Fibroblast of skin of left quadriceps (primary cell): Measurements from ENCODE around the gene UBL4B.
"Not testable (repeated sequence)": the region's sequence is repeated elsewhere in the genome, so short reads cannot be mapped to it uniquely, and the experiment has no call there.

Source experiments
- DNase-seq, 2 experiments: peaks; one replicate each; pipeline ENCODE4 v3.0.0-alpha.2; 2013; ENCODE audit warnings: low read depth in 2 of 2

Gene UBL4B

GRCh38 chr1:110112143-110112542 lies at the start of gene UBL4B:
Gene UBL4B (plus strand): TSS chr1:110112443. CDS start chr1:110112535, 92 bp downstream.
- DNase-seq: no peak

- DNase-seq: no peak
These were observed 49.6 kb upstream of the UBL4B start for GRCh38 chr1:110062612-110063011.

GRCh38 chr1:110063781-110064180 lies 48.5 kb upstream of the UBL4B start:
- DNase-seq: no peak

GRCh38 chr1:110064576-110065337 lies 47.5 kb upstream of the UBL4B start:
- DNase-seq: no peak

- DNase-seq: no peak
These were observed 46.4 kb upstream of the UBL4B start for GRCh38 chr1:110065841-110066240.

- DNase-seq: no peak
These were observed 44.8 kb upstream of the UBL4B start for GRCh38 chr1:110067479-110067892.

- no peak for DNase-seq
These were observed 44.2 kb upstream of the UBL4B start for GRCh38 chr1:110067893-110068645.

- DNase-seq: no peak
These were observed 43.4 kb upstream of the UBL4B start for GRCh38 chr1:110068646-110069403.

- DNase-seq: no peak
These were observed 42.6 kb upstream of the UBL4B start for GRCh38 chr1:110069404-110070281.

- no peak for DNase-seq
These were observed 42.0 kb upstream of the UBL4B start for GRCh38 chr1:110070282-110070669.

- no peak for DNase-seq
These were observed 41.5 kb upstream of the UBL4B start, which contains the start of gene ALX3 for GRCh38 chr1:110070671-110071242. Gene ALX3 (minus strand): TSS chr1:110070672. CDS start chr1:110070612, 60 bp downstream.

GRCh38 chr1:110074166-110074565 lies 38.1 kb upstream of the UBL4B start:
- no peak for DNase-seq

GRCh38 chr1:110076789-110077500 lies 35.3 kb upstream of the UBL4B start:
- no peak for DNase-seq

GRCh38 chr1:110079995-110080394 lies 32.2 kb upstream of the UBL4B start:
- DNase-seq: not testable (repeated sequence)

GRCh38 chr1:110081061-110081460 lies 31.2 kb upstream of the UBL4B start:
- no peak for DNase-seq

GRCh38 chr1:110082477-110082876 lies 29.8 kb upstream of the UBL4B start:
- no peak for DNase-seq

- no peak for DNase-seq
These were observed 29.0 kb upstream of the UBL4B start for GRCh38 chr1:110083061-110083865.

- DNase-seq: no peak
These were observed 28.4 kb upstream of the UBL4B start for GRCh38 chr1:110083866-110084226.
